ENCODE results near the gene ESR2. TPM values are rescaled to one million over a fixed set of nuclear protein-coding genes. Genes with fewer than 3 reads are reported as not detected.
"Not testable (repeated sequence)": the region's sequence is repeated elsewhere in the genome, so short reads cannot be mapped to it uniquely, and the experiment has no call there.

Gene ESR2
- total RNA-seq, 1 donor from 2014 or later: under 0.01 TPM

DNA sequence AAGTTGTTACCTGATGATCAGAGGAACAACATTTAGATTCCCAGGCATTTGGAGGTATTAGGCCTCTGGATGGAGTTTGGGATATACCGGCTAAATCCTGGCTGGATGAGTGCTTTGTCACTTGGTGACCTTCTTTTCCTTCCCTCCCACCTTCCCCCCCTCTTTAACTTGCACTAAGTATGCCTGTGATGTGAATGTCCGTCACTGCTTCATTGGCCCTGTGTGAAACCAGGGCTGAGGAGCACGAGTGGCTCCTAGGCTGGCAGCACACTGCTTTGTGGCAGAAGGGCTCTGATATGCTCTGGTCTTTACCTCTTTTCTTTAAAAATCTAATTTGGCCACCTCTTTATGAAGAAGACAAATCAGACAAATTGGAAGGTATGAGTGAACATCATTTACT lies 95.7 kb downstream of the ESR2 start:
- no peak for DNase-seq (ENCODE audit: low read depth in 2 of 2)

DNA sequence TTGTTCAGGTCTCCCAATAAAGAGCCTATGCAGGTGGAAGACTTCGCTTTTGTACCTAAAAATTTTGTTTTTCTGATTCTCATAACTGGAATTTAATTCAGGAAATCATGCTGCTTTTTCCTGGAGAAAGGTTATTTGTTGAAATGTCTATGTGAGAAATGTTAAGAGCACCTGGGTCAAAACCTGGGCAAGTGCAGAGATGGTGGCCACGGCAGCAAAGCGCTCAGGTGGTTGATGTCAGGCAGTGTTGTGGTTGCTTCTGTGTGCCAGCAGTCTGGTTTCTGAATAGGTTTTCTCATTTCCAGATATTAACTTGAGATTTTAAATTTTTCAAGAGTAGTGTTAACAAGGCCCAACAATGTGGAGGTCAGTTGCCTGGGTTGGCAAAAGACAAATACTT lies 96.2 kb downstream of the ESR2 start:
- DNase-seq (ENCODE audit: low read depth in 2 of 2): no peak

DNA sequence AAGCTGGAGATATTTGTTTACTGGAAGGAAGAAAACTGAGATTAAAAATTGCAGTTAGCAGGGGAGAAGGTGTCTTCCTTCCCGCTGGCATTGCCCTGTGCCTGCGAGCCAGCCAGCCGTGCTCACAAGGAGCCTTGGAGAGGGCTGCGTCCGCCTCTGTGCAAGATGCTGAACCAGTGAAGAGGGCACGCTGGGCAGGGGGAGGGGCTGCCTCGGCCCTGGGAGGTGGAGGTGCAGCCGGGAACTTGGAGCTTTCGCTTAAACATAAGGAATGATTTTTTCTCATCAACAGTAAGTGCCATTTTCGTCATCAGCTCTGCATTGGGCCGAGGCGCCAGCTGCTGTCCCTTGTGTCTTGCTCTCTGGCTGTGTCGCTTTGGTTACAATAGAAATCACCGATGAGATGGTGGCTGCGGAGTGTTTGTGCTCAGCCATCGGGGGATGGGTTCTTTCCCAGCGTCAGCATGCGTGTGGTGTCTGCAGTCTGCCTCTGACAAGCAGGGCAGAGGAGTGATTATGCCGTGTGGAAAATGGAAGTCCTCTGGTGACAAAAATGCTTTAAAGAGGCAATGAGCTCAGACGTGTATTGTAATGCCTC lies 97.3 kb downstream of the ESR2 start:
- peak; percentile 9 to 60 for DNase-seq (ENCODE audit: low read depth in 2 of 2)

DNA sequence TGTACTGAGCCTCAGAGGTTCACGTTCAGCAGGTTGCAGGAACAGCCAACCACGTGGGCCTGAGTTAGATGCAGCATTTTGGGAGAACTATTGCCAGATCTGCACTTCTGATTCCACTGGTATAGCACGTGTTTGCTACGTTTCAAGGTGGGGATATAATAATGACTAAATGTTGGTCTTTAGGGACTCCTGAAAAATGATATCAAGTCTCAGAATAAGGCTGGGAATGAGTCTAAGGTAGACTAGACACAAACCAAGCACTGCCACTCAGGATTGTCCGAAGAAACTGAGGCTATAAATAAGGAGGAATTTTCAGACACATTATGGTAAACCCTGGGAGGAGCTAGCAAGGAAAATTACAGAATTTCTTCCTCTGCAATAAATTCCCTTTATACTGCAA lies 98.1 kb downstream of the ESR2 start:
- DNase-seq (ENCODE audit: low read depth in 2 of 2): no peak

- peak in 1 of 2 donors; percentile 51 for DNase-seq (ENCODE audit: low read depth in 2 of 2)
Measured at GRCh38 chr14:64195199-64195598, 99.0 kb downstream of the ESR2 start.

DNA sequence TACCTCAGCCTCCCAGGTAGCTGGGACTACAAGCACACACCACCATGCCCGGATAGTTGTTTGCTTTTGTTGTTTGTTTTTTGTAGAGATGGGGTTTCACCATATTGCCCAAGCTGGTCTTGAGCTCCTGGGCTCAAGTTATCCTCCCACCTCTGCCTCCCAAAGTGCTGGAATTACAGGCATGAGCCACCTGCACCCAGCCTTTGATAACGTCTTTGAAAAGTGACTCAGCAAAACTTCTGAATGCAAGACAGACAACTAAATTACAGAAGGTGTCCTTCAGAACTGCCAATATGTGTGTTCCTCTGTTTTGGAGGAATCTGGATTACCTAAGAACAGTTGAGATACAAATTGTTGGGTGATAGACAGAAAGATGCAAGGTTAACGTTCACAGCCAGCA lies 99.8 kb downstream of the ESR2 start:
- no peak for DNase-seq (ENCODE audit: low read depth in 2 of 2)

- no peak for DNase-seq (ENCODE audit: low read depth in 2 of 2)
Measured at GRCh38 chr14:64193821-64194220, 100.3 kb downstream of the ESR2 start.

DNA sequence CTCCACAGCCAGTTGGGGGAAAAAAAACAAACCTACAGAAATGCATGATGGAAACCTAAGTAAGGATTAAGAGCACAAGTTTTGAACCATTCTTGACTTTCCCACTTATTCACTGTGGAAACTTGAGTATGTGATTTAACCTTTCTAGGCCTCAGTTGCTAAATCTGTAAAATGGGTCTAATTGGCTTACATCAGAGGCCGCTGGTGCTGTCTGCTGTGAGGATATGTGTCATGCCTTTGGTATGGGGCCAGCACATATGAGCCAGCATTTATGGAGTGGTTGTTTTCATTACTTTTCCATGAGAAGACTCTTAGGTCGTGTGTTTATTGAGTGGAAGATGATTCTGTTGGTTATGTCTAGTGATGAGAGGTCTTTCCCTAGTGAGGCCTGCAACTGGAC lies 102.4 kb downstream of the ESR2 start:
- peak; percentile 67 to 89 for DNase-seq (ENCODE audit: low read depth in 2 of 2)

- DNase-seq (ENCODE audit: low read depth in 2 of 2): peak in 1 of 2 donors; percentile 17
Measured at GRCh38 chr14:64190974-64191502, 103.1 kb downstream of the ESR2 start.

- DNase-seq (ENCODE audit: low read depth in 2 of 2): no peak
Measured at GRCh38 chr14:64187331-64187730, 106.8 kb downstream of the ESR2 start.

DNA sequence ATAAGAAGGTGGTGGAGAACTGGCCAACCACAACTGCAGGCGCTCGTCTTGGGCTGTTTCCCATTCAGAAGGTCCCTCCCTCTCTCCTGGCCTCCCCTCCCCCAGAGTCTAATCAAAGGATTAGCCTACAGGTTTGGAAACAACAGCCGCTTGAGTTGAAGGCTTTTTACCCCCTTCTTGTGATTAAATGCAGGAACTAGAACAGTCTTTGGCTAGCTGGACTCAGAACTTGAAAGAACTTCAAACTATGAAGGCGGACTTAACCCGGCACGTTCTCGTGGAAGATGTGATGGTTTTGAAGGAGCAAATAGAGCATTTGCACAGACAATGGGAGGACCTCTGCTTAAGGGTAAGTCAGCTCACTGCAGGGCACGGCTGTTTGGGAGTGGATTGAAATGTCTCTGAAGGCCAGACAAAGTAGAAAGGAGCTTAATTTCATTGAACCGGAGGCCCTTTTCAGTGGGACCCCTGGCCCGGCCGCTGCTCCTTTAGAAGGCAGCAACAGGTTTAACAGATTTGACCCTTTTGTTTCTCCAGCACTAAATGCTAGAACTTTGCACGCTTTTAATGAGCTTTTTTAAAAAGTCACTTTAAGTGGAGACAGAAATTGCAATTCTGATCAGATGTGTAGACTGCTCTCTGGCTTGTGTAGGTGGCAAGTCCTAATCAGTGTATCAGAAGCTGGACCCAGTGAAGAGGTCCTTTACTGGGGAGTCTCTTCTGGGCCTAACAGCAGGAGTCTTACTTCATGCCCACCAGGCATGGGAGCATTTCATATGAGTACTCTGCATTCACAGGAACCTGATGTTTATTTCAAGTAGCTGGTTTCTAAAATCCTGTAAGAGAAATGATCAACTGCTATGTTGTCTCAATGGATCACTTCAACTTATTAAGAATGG lies 107.7 kb downstream of the ESR2 start:
- DNase-seq (ENCODE audit: low read depth in 2 of 2): no peak

DNA sequence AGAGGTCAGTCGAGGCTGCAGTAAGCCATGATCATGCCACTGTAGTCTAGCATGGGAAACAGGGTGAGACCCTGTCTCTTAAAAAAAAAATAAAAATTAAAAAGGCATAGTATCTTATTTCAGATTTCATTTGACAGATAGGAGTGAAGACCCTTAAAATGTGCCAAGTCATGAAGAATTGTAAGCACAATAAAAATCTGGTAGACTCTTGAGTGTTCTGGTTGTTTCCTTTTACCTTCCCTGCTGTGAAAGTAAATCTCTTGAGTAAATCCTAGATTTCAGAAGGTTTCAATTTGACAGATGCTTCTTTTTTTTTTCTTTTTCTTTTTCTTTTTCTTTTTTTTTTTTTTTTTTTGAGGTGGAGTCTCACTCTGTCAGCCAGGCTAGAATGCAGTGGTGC lies 109.0 kb downstream of the ESR2 start:
- no peak for DNase-seq (ENCODE audit: low read depth in 2 of 2)

DNA sequence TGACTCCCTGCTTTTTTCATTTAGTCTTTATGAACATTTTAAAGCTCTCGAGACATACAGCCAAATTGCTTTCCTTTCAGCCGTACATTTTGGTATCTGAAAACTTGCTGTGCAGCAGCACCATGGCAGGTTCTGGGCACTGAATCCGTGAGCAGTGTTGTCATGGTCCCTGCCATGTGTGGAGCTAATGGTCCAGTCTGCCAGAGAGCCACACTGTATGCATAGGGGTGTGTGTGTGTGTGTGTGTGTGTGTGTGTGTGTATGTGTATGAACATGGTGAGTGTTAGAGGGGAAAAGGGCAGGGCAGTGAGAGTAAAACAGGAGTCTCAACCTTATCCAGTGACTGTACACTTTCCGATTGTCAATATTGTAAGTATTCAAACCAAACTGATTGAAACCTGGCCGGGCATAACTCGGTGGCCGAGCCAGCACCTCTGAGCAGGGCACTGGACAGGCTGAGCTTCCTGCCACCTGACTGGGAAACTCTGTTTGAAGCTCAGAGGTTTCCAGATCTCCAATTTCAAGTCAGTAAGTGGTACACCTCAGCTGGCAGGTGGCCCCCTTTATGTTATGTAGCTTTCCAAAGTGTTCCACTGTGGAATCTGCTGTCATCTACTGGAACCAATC lies 110.0 kb downstream of the ESR2 start:
- no peak for DNase-seq (ENCODE audit: low read depth in 2 of 2)

- DNase-seq (ENCODE audit: low read depth in 2 of 2): not testable (repeated sequence)
Measured at GRCh38 chr14:64182908-64183307, 111.3 kb downstream of the ESR2 start.

- no peak for DNase-seq (ENCODE audit: low read depth in 2 of 2)
Measured at GRCh38 chr14:64178814-64179213, 115.4 kb downstream of the ESR2 start.

GRCh38 chr14:64176330-64176729 lies 117.8 kb downstream of the ESR2 start:
- DNase-seq (ENCODE audit: low read depth in 2 of 2): no peak

- DNase-seq (ENCODE audit: low read depth in 2 of 2): no peak
Measured at GRCh38 chr14:64174922-64175782, 119.0 kb downstream of the ESR2 start.

DNA sequence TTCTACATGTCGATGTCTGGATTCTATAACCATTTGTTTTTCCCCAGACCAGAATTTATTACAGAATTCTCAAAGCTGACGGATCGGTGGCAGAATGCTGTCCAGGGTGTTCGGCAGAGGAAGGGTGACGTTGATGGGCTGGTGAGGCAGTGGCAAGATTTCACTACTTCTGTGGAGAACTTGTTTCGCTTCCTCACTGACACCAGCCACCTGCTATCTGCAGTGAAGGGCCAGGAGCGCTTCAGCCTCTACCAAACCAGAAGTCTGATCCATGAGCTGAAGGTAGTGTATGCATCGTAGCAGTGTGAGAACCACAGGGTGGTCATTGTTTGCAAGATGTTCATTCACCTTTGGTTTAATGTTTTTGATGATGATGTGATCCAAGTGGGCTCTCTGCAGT lies 124.0 kb downstream of the ESR2 start:
- no peak for DNase-seq (ENCODE audit: low read depth in 2 of 2)

GRCh38 chr14:64159588-64159987 lies 134.6 kb downstream of the ESR2 start:
- no peak for DNase-seq (ENCODE audit: low read depth in 2 of 2)

DNA sequence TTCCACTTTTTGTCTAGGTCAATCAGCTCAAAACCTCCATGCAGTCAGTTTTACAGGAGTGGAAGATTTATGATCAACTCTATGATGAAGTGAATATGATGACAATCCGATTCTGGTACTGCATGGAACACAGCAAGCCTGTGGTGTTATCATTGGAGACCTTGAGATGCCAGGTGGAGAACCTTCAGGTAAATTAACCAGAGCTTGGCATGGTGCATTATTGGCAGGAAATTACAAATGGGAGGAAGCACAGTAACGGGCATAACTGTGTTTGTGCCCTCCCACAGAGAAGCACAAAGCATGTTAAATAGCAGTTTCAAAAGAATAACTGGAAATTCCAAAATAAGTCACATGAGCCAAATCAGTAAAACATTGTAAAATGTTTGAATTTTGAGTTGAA lies 135.6 kb downstream of the ESR2 start:
- DNase-seq (ENCODE audit: low read depth in 2 of 2): peak in 1 of 2 donors; percentile 31

GRCh38 chr14:64149921-64150320 lies 144.2 kb downstream of the ESR2 start:
- no peak for DNase-seq (ENCODE audit: low read depth in 2 of 2)
